ENCODE data around the gene CEP131.

The CEP131 gene

DNA sequence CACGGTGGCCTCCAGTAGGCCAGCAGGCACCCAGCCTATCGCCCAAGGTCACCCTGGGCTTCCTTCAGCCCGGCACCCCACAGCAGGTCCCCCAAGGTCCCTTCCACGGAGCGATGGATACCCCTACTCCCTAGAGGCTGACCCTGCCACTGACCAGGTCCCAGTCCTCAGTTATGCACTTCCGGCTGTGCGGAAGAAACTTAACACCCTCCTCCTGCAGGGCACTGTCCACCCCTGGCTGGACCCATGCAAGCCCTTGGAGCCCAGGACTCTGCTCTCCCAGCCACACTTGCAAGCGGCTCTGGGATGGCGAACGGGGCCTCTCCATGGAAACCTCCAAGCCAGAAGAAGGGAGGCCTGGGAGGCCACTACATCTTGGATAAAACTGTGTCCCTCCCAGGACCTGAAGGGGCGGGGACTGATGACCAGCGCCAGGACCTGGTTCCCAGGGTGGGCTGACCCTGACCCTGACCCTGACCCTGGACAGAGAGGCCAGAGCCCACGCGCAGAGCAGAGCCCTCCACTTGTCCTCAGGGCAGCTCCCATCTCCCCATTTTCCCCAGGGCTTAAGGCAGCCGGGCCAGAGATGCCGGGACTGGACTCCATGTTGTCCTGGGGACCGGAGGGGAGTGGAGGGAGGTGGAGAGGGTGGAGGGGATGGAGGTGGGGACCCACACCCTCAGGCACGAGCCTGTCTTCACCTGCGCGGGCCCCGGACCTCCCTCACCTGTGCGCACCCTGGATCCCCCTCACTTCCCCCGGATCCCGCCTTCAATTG is 734 bp downstream of the CEP131 start:
- TF ChIP-seq SIN3A (IDR thresholded peaks at IDR 0.05; ENCODE audit: borderline replicate concordance, insufficient read depth, low read length) = no peak

- no peak for TF ChIP-seq POLR2AphosphoS5 (IDR thresholded peaks at IDR 0.05; ENCODE audit: low read depth, low read length)
- TF ChIP-seq, protein P1, sequence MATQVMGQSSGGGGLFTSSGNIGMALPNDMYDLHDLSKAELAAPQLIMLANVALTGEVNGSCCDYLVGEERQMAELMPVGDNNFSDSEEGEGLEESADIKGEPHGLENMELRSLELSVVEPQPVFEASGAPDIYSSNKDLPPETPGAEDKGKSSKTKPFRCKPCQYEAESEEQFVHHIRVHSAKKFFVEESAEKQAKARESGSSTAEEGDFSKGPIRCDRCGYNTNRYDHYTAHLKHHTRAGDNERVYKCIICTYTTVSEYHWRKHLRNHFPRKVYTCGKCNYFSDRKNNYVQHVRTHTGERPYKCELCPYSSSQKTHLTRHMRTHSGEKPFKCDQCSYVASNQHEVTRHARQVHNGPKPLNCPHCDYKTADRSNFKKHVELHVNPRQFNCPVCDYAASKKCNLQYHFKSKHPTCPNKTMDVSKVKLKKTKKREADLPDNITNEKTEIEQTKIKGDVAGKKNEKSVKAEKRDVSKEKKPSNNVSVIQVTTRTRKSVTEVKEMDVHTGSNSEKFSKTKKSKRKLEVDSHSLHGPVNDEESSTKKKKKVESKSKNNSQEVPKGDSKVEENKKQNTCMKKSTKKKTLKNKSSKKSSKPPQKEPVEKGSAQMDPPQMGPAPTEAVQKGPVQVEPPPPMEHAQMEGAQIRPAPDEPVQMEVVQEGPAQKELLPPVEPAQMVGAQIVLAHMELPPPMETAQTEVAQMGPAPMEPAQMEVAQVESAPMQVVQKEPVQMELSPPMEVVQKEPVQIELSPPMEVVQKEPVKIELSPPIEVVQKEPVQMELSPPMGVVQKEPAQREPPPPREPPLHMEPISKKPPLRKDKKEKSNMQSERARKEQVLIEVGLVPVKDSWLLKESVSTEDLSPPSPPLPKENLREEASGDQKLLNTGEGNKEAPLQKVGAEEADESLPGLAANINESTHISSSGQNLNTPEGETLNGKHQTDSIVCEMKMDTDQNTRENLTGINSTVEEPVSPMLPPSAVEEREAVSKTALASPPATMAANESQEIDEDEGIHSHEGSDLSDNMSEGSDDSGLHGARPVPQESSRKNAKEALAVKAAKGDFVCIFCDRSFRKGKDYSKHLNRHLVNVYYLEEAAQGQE (IDR thresholded peaks at IDR 0.05; ENCODE audit: insufficient read depth in 1 of 2, low read depth in 2 of 2, low read length in 2 of 2) = no peak
- TF ChIP-seq TAF1 (IDR thresholded peaks at IDR 0.05; ENCODE audit: borderline replicate concordance, insufficient read depth, low read length) = no peak
- no peak for TF ChIP-seq SIN3A (IDR thresholded peaks at IDR 0.05; ENCODE audit: borderline replicate concordance, insufficient read depth, low read length)
- TF ChIP-seq FOXP2 (optimal IDR thresholded peaks at IDR 0.05; ENCODE audit: borderline replicate concordance, extremely low read depth, extremely low read length, insufficient read depth) = no peak
Observed at GRCh38 chr17:81221371-81221841, 1.4 kb downstream of the CEP131 start.

- TF ChIP-seq SIN3A (IDR thresholded peaks at IDR 0.05; ENCODE audit: borderline replicate concordance, insufficient read depth, low read length) = no peak
- TF ChIP-seq POLR2AphosphoS5 (IDR thresholded peaks at IDR 0.05; ENCODE audit: low read depth, low read length) = no peak
- no peak for TF ChIP-seq TAF1 (IDR thresholded peaks at IDR 0.05; ENCODE audit: borderline replicate concordance, insufficient read depth, low read length)
- TF ChIP-seq, protein P1 (IDR thresholded peaks at IDR 0.05; ENCODE audit: insufficient read depth in 1 of 2, low read depth in 2 of 2, low read length in 2 of 2) = no peak
- no peak for TF ChIP-seq FOXP2 (optimal IDR thresholded peaks at IDR 0.05; ENCODE audit: borderline replicate concordance, extremely low read depth, extremely low read length, insufficient read depth)
Observed at GRCh38 chr17:81219476-81220180, 3.1 kb downstream of the CEP131 start.

DNA sequence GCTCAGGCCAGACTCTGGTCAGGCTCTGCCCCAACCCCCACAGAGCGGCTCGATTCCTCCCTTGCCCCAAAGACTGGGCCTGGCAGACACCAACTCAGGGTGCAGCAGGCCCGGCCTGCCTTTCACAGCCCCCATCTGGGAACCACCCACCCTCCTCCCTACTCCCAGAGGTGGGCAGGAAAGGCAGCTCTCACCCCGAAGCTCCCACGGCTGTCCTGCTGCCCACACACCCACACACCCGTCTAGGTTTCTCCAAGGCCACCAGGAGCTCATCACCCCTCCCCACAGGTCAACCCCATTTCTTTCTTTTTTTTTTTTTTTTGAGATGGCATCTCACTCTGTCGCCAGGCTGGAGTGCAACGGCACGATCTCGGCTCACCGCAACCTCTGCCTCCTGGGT is 3.8 kb downstream of the CEP131 start:
- TF ChIP-seq POLR2AphosphoS5 (IDR thresholded peaks at IDR 0.05; ENCODE audit: low read depth, low read length) (no peak), TAF1 (IDR thresholded peaks at IDR 0.05; ENCODE audit: borderline replicate concordance, insufficient read depth, low read length) (no peak)
- TF ChIP-seq, protein P1 (IDR thresholded peaks at IDR 0.05; ENCODE audit: insufficient read depth in 1 of 2, low read depth in 2 of 2, low read length in 2 of 2) = no peak

- TF ChIP-seq, protein P1 (IDR thresholded peaks at IDR 0.05; ENCODE audit: insufficient read depth in 1 of 2, low read depth in 2 of 2, low read length in 2 of 2) = no peak
- TF ChIP-seq SIN3A (IDR thresholded peaks at IDR 0.05; ENCODE audit: borderline replicate concordance, insufficient read depth, low read length) (no peak), POLR2AphosphoS5 (IDR thresholded peaks at IDR 0.05; ENCODE audit: low read depth, low read length) (no peak), FOXP2 (optimal IDR thresholded peaks at IDR 0.05; ENCODE audit: borderline replicate concordance, extremely low read depth, extremely low read length, insufficient read depth) (no peak), TAF1 (IDR thresholded peaks at IDR 0.05; ENCODE audit: borderline replicate concordance, insufficient read depth, low read length) (no peak)
Observed at GRCh38 chr17:81218459-81218858, 4.3 kb downstream of the CEP131 start.

Data from PFSK-1 (cell line).